HG03045 (cell line): Measurements from ENCODE around the gene TPD52L2.
A peak's percentile ranks its signal among the peaks of the same experiment; 100 is the strongest.
"Not testable (repeated sequence)": the region's sequence is repeated elsewhere in the genome, so short reads cannot be mapped to it uniquely, and the experiment has no call there.

Source experiments
- ATAC-seq: cut with Tn5 transposase; IDR thresholded peaks from one replicate; pipeline ENCODE4 v1.9.1; 2021; ENCODE audit warnings: mild to moderate bottlenecking, moderate library complexity; ENCODE audit not compliant: unreplicated experiment

The TPD52L2 gene

DNA sequence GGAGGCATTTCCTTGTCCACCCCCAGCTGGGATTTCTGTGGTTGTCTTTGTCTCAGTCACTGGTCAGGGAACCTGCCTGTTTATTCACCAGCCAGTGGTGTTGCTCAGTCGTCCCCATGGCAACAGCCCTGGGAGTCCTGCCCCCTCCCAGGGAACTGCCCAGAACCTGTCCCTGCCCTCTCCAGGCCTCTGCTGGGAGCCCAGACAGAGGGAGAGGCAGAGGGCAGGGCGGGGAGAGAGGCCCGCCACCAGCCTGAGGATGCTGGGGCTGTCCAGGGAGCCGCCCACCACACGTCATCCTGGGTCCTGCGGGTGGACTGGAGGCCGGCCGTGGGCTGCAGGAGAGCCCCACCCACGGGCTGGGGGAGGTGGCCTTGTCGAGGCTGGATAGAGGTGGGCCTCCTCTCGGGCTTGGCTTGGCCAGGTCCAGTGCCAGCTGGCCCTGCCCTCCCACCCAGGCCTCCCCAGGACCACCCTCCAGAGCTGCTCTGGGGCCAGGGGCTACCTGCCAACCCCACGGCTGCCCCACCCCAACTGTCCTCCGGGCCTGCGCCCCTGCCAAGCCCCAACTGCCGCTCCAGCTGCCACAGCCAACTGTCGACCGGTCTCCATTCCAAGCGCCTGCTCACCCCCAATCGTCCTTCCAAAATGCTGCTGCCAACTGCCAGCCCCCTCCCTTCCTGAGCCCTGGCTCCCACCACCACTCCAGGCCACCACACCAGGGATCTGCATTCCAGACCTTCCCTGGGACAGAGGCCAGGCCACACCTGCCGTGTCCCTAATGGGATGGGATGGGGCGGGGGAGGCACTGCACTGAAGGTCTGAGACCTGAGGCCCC is 29.8 kb upstream of the TPD52L2 start:
- no peak for ATAC-seq

DNA sequence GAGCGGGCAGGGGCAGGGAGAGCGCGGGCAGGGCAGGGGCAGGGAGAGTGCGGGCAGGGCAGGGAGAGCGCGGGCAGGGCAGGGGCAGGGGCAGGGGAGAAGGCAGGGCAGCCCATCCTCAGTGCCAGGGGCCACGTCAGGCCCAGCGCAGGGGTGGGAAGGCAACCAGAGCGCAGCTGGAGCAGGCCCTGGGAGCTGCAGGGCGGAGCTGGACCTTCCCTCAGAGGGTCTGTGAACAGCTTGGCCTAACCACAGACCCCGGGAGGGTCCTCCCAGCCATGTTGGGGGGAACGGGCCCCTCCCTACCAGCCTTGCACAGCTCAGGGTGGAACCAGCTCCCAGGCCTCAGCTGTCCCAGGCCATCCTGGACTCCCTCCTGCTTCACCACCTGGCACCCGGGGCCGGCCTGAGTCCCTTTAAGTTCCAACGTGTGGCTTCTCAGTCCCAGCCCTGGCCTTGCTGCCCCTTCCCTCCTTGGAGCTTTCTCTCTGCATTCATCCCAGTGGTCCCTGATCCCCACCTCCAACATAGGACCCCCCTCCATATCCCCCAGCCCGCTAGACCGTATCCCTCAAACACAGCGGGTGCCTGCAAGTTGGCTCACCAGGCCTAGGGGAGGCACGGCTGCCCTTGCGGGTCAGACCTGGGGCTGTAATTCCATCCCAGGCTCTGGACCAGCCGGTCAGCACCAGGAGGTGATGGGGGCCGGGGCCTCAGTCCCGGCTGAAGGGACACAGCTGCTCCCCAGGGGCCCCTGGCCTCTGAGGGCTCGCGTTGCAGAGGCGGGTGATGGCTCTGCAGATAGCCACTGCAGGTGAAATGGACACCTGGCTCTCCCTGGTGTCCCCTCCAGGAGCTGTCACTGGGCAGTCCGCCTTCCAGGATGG is 28.4 kb upstream of the TPD52L2 start:
- no peak for ATAC-seq

DNA sequence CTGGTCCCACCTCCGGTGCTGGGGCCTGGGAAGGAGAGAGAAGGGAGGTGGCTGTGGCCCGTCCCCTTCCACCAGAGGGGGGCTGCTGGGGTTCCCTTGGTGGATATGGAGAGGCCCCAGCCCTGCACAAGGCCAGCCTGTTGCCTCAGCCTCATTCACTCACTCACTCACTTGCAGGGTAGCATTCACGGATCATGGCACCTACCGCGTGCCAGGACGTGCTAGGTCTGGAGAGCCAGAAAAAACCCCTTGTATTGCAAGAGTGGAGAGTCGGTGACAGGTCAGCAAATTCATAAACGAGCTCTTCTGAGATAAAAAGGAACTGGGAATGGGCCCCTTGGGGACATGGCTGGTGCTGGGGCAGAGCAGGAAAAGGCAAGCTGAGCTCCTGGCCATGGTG is 27.6 kb upstream of the TPD52L2 start:
- ATAC-seq, result no peak

DNA sequence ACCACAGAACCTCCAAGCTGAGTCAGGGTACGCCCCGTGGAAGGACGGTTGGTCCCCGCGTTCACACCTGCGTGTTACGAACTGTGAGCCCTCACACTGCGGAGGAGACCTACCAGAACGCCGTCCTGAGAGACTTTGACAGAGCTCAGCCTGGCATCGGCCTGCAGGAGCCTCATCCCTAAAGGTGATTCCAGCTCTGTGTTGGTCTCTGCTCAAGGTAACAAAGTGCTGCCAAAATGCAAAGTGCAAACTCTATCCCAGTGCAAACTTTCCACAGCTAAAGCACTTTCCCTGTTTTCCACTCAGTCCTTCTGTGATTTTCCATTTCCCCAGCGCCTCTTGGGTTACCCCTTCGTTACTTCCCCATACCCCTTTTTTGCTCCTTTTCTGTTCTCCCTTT is 25.4 kb upstream of the TPD52L2 start:
- no peak for ATAC-seq

DNA sequence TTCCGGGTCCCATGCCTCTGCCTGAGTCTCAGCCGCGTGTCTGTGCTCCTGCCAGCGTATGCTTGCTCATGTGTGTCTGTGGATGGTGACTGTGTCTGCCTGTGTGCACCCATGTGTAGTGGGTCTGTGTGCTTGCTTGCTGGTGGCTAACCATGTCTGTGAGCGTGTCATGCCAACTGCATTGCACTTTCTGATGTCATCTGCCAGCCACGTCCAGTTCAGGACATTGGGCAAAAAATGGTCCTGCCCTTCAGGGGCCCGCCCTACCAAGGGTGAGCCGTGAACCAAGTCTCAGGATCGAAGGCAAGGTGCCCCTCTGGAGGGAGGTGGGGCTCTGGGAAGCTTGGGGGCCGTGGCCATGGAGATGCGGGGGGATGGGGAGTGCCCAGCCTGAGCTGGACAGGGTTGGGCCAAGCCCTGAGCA is 24.7 kb upstream of the TPD52L2 start:
- no peak for ATAC-seq

DNA sequence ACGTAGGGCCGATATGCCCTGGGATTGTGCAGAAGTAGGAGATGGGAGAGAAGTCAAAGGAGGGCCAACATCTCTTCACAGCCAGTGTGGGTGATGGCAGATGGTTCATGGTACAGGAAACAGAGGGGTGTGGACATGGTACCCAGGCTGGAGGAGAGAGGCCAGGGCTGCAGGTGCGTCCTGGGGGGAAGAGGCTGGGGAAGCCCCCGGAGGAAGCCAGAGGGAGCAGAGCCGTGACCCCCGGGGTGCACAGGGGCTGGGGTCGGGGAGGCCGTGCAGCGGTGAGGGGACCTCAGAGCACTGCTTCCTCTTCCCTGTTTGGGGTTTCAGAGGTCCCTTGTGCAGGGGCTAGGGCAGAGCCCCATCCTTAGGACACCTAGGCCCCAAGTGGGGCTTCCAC is 22.8 kb upstream of the TPD52L2 start:
- ATAC-seq, result no peak

DNA sequence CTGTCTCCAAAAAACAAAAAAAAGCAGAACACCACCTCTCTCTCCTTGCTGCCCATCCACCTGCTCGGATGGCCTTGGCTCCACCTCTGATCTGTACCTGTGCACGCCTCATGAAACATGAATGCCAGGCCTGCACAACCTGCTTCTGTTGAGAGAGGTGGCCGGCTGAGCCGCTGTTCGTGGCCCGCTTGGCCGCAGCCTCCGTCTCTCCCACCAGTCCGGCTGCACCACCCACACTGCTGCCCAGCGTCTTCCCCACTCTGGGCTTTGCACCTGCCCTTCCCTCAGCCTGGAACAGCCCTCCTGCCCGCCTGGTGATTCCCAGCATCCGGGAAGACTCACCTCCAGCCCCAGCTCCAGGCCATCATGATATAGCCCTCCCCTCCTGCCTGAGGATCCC is 21.8 kb upstream of the TPD52L2 start:
- no peak for ATAC-seq

DNA sequence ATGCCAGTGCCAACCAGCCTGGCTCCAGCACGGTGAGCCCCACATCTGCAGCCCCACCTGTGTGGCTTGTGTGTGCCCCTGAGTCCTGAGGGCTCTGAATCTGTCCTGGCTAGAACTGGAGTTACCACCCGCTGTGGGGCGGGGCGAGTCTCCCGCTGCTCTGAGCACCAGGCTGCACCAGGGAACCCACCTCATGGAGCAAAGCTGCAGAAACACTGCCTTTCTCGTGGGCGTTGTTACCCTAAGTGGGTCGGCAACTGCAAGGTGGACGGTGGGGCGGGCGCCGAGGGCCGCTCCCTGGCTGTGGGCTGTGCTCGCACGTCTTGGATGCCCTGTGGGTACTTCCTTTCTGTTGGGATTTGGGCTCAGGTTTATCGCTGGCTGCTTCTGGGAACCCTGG is 21.3 kb upstream of the TPD52L2 start:
- ATAC-seq, result no peak

DNA sequence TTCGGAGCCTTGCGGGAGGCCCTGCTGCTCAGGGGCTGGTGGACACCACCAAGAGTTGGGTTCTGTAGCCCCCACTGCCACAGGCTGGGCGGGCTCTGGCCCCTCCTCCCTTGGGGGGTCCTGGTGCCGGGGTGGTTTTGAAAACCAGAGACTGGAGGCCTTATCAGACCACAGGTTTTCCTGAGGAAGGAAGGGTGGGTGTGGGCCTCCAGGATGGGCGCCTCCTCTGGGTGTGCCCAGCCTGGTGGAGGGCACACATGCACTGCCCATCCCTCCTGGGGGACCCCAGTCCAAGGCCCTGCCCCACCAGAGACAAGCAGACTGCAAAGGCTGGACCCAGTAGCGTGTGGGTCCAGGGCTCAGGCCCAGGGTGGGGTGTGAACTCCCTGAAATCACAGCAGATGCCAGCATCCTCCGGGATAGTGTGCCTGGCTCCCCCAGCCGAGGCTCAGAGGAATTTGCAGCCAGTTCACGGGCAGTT is 20.5 kb upstream of the TPD52L2 start:
- no peak for ATAC-seq

DNA sequence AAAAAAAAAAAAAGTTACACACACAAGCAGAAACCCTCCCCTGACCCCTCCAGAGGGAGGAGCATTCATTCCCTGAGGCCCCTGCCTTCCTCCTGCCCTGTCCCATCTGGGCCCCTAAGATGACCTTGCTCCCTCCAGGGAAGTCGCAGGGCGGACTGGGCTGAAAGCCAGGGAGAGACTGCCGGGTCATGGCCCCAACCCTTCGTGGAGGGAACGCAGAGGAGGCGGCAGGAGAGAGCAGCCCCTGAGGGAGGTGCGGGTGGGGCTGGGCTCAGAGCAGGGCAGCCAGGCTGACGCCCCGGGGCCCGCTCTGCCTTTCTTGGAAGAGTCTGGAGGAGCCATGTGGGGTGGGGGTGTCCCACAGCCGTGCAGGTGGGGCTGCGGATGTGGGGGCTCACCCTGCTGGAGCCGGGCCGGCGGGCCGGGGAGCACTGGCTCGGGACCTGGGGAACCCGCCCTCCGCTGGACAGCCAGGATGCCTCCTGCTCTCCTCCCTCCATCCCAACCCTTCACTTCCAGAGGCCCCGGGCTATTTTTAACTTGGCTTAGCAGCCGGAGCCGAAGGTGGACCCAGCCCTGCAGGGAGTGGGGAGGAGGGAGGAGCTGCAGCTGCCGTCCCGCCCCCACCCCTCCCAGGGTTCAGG is 18.8 kb upstream of the TPD52L2 start:
- ATAC-seq, result no peak

DNA sequence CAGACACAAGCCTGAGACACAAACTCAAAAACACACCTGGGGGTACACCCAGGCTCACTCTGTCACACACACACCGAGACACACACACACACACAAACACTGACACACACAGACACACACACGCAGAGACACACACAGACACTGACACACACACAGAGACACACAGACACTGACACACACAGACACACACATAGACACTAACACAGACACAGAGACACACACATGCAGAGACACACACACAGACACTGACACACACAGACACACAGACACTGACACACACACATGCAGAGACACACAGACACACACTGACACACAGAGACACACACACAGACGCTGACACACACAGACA is 18.2 kb upstream of the TPD52L2 start:
- ATAC-seq, result no peak

DNA sequence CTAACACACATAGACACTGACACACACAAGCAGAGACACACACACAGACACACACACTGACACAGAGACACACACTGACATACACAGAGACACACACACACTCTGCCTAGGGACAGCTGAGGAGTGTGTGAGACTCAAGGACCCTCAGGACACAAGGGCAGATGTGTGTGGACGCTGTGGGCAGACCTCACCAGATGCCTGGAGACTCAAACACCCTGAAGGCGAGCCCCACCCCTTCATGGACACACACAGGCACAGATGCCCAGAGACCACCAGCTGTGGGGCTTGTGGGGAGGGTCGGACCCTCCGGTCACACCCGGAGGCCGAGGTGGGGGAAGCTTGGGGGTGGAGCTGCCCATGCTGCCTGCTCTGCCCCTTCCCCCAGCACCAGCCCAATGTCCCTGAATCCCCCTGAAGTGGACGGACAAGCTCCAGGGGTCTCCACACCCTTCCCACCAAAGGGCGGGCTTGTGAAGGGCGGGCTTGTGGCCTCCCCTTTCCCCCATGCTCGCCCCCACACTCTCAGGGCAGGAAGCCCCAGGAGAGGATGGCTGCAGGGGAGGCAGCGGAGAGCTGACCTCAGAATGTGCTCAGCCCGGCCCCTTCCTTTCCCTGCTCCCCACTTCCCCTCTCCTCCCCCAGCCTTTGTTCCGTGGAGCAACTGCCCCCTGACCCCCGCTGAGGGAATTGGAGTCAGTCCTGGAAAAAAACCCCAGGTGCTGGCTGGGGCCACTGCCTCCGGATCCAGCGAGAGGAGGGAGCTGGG is 17.6 kb upstream of the TPD52L2 start:
- ATAC-seq, result no peak

DNA sequence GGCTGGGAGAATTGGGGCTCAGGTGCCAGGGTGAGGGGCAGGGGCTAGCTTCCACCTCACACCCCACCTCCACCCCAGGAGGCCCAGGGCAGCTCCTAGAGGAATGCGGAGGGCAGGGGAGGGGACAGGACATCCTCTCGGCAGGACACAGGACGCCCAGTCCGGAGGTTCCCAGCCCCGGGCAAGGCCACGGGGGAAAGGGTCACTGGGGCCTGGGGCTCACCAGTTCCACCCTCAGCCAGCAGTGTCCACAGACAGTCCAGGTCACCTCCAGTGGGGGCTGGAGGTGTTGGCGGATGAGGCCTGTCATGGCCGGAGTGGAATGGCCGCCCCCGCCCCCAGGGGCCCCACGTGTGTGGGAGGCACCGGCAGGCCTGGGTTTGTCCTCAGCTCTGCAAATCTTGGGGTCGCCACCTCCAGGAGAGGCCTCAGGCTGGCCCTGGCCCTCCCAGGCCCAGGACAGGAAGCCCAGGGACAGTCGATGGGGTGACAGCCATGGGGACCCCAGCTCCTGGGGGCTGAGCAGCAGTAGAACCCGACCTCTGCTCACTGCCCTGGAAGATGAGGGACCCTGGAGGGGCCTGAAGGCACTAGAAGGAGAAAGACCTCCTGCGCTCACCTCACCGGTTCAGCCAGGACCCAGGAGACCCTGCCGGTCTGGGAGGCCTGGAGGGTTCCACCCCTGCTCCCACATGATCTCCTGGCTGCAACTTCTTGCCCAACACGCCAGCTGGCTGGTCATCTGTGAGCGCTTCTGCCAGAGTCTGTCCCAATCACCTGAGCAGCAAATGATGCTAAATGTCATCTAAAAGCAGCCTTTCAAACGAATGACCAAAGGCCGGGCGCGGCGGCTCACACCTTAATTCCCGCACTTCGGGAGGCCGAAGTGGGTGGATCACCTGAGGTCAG is 16.8 kb upstream of the TPD52L2 start:
- ATAC-seq, result no peak

DNA sequence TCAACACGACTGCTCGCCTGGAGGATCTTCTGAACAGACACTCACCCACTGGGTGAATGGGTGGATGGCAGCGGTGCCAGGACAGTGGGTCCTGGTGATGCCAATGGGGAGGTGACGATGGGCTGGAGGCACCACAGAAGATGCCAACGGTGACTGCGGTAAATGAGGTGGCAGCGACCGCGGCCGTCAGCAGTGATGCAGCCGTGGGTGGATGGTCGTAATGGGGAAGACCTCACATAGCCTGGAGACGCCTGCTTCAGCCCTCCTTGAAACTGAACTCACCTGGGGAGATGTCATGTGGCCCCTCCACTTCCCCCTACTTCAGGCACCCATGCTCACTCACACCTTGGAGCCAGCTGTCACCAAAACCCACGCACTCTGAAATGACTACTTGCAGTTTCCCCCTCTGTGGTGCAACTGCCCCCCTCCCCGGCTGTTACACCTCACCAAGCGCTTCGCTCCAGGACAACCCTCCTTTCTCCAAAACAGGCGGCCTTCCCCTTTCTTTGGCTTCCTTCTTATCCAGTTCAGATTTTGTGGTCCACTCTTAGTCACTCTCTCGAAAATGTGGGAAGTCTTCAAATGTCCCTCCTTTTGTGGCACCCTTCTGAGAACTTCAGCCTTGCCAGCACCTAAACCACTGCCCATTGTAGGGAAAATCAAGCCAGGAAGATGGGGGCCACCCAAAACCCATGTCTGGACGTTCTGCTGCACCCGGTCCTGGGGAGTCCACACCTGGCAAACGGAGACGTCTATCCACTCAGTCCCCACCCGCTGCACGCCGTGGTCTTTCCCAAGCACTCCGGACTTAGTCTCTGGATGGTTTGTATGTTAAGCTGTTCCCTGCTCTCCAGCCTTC is 14.2 kb upstream of the TPD52L2 start:
- ATAC-seq, result peak; percentile 72

DNA sequence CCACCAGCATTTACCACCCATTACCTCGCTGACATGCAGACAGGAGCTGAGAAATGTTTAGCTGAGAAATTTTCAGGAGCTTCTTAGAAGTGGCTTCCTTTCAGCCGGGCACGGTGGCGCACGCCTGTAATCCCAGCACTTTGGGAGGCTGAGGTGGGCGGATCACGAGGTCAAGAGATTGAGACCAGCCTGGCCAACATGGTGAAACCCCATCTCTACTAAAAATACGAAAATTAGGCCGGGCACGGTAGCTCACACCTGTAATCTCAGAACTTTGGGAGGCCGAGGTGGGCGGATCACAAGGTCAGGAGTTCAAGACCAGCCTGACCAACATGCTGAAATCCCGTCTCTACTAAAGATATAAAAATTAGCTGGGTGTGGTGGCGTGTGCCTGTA is 13.5 kb upstream of the TPD52L2 start:
- ATAC-seq, result not testable (repeated sequence)

DNA sequence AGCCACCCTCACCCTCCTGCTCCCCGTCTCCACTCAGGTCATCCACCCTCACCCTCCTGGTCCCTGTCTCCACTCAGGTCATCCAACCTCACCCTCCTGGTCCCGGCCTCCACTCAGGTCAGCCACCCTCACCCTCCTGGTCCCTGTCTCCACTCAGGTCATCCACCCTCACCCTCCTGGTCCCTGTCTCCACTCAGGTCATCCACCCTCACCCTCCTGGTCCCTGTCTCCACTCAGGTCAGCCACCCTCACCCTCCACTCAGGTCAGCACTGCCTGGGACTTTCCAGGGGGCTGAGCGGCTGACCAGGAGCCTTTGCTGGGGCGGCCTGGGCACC is 11.4 kb upstream of the TPD52L2 start:
- ATAC-seq, result not testable (repeated sequence)

DNA sequence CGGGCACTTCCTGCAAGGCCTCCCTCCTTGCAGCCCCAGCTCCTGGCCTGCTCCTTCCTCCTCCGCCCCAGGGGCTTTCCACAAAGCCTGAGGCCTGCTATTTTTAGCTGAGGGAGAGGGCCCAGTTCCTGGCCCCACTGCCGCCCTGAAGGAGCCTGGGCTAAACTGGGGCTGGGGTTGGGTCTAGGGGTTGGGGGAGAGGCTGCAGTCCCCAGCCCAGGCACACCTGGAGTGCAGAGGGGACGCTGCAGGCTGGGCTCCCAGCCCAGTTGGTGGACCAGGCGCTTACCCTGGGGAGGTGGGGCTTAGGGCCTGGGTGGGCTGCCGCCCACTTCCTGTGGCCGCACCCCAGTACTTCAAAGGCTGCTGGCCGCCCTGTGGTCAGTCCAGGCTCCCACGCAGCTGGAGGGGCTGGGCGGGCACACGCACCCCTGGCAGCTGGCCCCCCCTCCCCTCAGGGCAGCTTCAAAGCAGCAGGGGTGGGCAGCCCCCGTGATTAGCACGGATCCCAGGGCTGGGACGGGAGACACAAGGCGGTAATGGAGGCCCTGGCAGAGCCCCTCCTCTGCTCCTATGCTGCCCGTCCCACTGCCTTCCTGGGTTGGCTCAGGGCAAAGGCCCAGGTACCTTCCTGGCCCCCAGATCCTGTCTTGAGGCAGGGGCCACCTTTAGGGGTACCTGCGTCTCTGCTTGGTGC is 10.9 kb upstream of the TPD52L2 start:
- ATAC-seq, result no peak

DNA sequence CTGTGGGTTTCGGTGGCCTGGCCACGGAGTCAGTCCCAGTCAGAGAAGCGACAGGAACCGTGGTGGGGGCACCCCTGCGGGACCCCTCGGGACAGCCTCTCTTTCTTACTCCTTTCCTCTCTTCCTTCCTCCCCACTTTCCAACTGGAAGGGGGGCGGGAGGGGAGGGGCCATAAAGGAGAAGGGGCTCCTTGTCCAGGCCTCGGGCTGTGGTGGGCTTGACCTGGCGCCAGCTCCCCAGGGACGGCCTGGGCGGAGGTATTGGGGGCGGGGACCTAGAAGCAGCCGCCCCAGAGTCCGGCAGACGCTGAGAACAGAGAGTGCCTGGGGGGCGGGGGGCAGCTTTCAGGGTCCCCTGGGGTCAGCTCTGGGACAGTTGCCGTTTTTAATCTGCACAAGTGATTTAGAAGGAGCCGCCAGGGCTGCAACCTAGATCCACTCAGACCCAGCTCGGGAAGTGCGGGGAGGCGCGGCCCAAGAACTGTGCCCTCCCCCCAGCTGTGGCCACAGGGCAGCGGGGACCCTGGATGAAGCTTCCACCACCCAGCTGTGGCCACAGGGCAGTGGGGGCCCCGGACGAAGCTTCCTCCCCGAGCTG is 10.2 kb upstream of the TPD52L2 start:
- no peak for ATAC-seq
